IMR-90 (cell line): ENCODE measurements around the gene STXBP6. TPM values are rescaled to one million over a fixed set of nuclear protein-coding genes. Genes with fewer than 3 reads are reported as not detected.

ENCODE experiments used
- ATAC-seq: fragments of 200-7000 bp; cut with Tn5 transposase; 2 replicates; pipeline ENCODE4 v1.9.1; 2020; ENCODE audit warnings: low read depth, mild to moderate bottlenecking, moderate library complexity
- BruUV-seq: library from RNA; stranded (reverse); fragments of 400-500 nt; replicated peaks from 2 replicates; lab custom pipeline; 2021; lab: Mats Ljungman, UMichigan
- CTCF ChIA-PET: fragments of 300-600 bp; formaldehyde crosslinking; extraction: SDS; loops from one replicate; lab custom pipeline; 2021; ENCODE audit warnings: antibody characterized with exemption; lab: Yijun Ruan, JAX
- POLR2A ChIA-PET: fragments of 300-600 bp; sonication (Branson Sonifier 250); formaldehyde crosslinking; loops from one replicate; lab custom pipeline; 2022; ENCODE audit warnings: antibody characterized with exemption; ENCODE audit not compliant: unreplicated experiment; lab: Charles Lee
- DNase-seq: peaks from one replicate; pipeline ENCODE4 v3.0.0; 2013
- H2AFZ ChIP-seq: replicated peaks from 2 replicates; pipeline ENCODE3; 2013; ENCODE audit warnings: low read length, mild to moderate bottlenecking; ENCODE audit not compliant: poor library complexity
- H2AK5ac ChIP-seq: 2 replicates; pipeline ENCODE4 v1.6.1; 2013; ENCODE audit warnings: low read depth, low read length, inconsistent platforms
- H2AK9ac ChIP-seq: replicated peaks from 2 replicates; pipeline ENCODE3; 2013; ENCODE audit warnings: mild to moderate bottlenecking, low read depth, low read length, moderate library complexity; ENCODE audit not compliant: poor library complexity
- H2BK120ac ChIP-seq: 2 replicates; pipeline ENCODE4 v1.6.1; 2013; ENCODE audit warnings: low read depth, low read length, inconsistent platforms
- H2BK15ac ChIP-seq: 3 replicates; pipeline ENCODE4 v1.6.1; 2013; ENCODE audit warnings: low read depth, low read length, inconsistent platforms
- H2BK20ac ChIP-seq: 2 replicates; pipeline ENCODE4 v1.6.1; 2013; ENCODE audit warnings: low read depth, mild to moderate bottlenecking, inconsistent platforms, low read length, moderate library complexity
- H2BK5ac ChIP-seq: 2 replicates; pipeline ENCODE4 v1.6.1; 2013; ENCODE audit warnings: mild to moderate bottlenecking, low read depth, low read length, inconsistent platforms; ENCODE audit not compliant: poor library complexity, severe bottlenecking
- H3K14ac ChIP-seq: replicated peaks from 2 replicates; pipeline ENCODE4 v1.6.1; 2013; ENCODE audit warnings: low read depth, low read length, inconsistent platforms
- H3K18ac ChIP-seq: 2 replicates; pipeline ENCODE4 v1.6.1; 2013; ENCODE audit warnings: low read depth, low read length, control low read depth
- H3K23ac ChIP-seq: 2 replicates; pipeline ENCODE4 v1.6.1; 2013; ENCODE audit warnings: low read depth, low read length, inconsistent platforms
- H3K27ac ChIP-seq: 2 replicates; pipeline ENCODE4 v1.5.1; 2013; ENCODE audit warnings: mild to moderate bottlenecking, control low read depth, low read length; ENCODE audit not compliant: insufficient read depth
- H3K27me3 ChIP-seq: 2 replicates; pipeline ENCODE4 v1.6.1; 2013; ENCODE audit warnings: low read length; ENCODE audit not compliant: control insufficient read depth, insufficient read depth
- H3K36me3 ChIP-seq: 2 replicates; pipeline ENCODE4 v1.6.1; 2013; ENCODE audit warnings: low read length, mixed read lengths; ENCODE audit not compliant: control insufficient read depth, insufficient read depth
- H3K4ac ChIP-seq: 2 replicates; pipeline ENCODE4 v1.6.1; 2013; ENCODE audit warnings: low read depth, low read length, inconsistent platforms
- H3K4me1 ChIP-seq: 2 replicates; pipeline ENCODE4 v1.6.1; 2013; ENCODE audit warnings: low read length, mixed read lengths; ENCODE audit not compliant: control insufficient read depth, insufficient read depth
- H3K4me2 ChIP-seq: 2 replicates; pipeline ENCODE4 v1.6.1; 2013; ENCODE audit warnings: low read depth, mild to moderate bottlenecking, control low read depth, low read length, moderate library complexity
- H3K4me3 ChIP-seq: 2 replicates; pipeline ENCODE4 v1.5.1; 2013; ENCODE audit warnings: low read depth, mild to moderate bottlenecking, control low read depth, low read length, moderate library complexity; ENCODE audit not compliant: insufficient read depth
- H3K56ac ChIP-seq: 2 replicates; pipeline ENCODE4 v1.6.1; 2013; ENCODE audit warnings: low read length, inconsistent platforms; ENCODE audit not compliant: insufficient read depth; ENCODE audit errors: extremely low read depth
- H3K79me1 ChIP-seq, 2 experiments: 2 replicates each; pipeline ENCODE4 v1.6.1; 2013; ENCODE audit warnings: low read length in 2 of 2, inconsistent platforms in 1 of 2, low read depth in 1 of 2
- H3K9ac ChIP-seq: 2 replicates; pipeline ENCODE4 v1.6.1; 2013; ENCODE audit warnings: low read depth, low read length, control low read depth
- H3K9me1 ChIP-seq: 2 replicates; pipeline ENCODE4 v1.6.1; 2013; ENCODE audit warnings: low read length, inconsistent platforms; ENCODE audit not compliant: insufficient read depth
- H3K9me3 ChIP-seq: 2 replicates; pipeline ENCODE4 v1.6.1; 2013; ENCODE audit warnings: low read length; ENCODE audit not compliant: control insufficient read depth, insufficient read depth
- H4K20me1 ChIP-seq: 2 replicates; pipeline ENCODE4 v1.6.1; 2013; ENCODE audit warnings: low read length, inconsistent platforms; ENCODE audit not compliant: insufficient read depth
- H4K5ac ChIP-seq: 2 replicates; pipeline ENCODE4 v1.6.1; 2013; ENCODE audit warnings: mild to moderate bottlenecking, low read depth, low read length, control low read depth
- H4K8ac ChIP-seq, 2 experiments: 2 replicates each; pipeline ENCODE4 v1.6.1; 2013; ENCODE audit warnings: low read depth in 2 of 2, low read length in 2 of 2, control low read depth in 1 of 2, inconsistent platforms in 1 of 2
- H4K91ac ChIP-seq: 2 replicates; pipeline ENCODE4 v1.6.1; 2013; ENCODE audit warnings: low read depth, low read length, inconsistent platforms; ENCODE audit not compliant: insufficient read depth
- CHD1 ChIP-seq: IDR thresholded peaks from 2 replicates; pipeline ENCODE4 v1.6.1; 2012; ENCODE audit warnings: low read depth, low read length, improper control_type of control experiment
- CTCF ChIP-seq: conservative IDR thresholded peaks from 2 replicates; pipeline ENCODE4 v1.5.1; 2012; ENCODE audit warnings: mild to moderate bottlenecking, low read depth, low read length, improper control_type of control experiment
- ELK1 ChIP-seq: fragments of 150-350 bp; IDR thresholded peaks from 2 replicates; pipeline ENCODE4 v1.6.1; 2016; ENCODE audit warnings: low read depth, mild to moderate bottlenecking, low read length, moderate library complexity, borderline replicate concordance
- FOS ChIP-seq: fragments of 150-350 bp; IDR thresholded peaks from 2 replicates; pipeline ENCODE4 v1.6.1; 2016; ENCODE audit warnings: low read depth, low read length
- MAFK ChIP-seq: IDR thresholded peaks from 2 replicates; pipeline ENCODE4 v1.6.1; 2012; ENCODE audit warnings: low read depth, low read length, improper control_type of control experiment
- MAZ ChIP-seq: IDR thresholded peaks from 2 replicates; pipeline ENCODE4 v1.6.1; 2012; ENCODE audit warnings: low read depth, mild to moderate bottlenecking, low read length, improper control_type of control experiment, moderate library complexity, borderline replicate concordance
- NFE2L2 ChIP-seq: fragments of 150-350 bp; IDR thresholded peaks from 2 replicates; pipeline ENCODE4 v1.6.1; 2016; ENCODE audit warnings: low read depth, mild to moderate bottlenecking, low read length
- POLR2A ChIP-seq: IDR thresholded peaks from 2 replicates; pipeline ENCODE4 v1.6.1; 2012; ENCODE audit warnings: mild to moderate bottlenecking, low read depth, low read length
- RAD21 ChIP-seq: IDR thresholded peaks from 2 replicates; pipeline ENCODE4 v1.6.1; 2012; ENCODE audit warnings: low read length, improper control_type of control experiment
- RCOR1 ChIP-seq: IDR thresholded peaks from 2 replicates; pipeline ENCODE4 v1.6.1; 2012; ENCODE audit warnings: mild to moderate bottlenecking, low read length, improper control_type of control experiment; ENCODE audit not compliant: insufficient replicate concordance
- SMC3 ChIP-seq: fragments of 150-350 bp; IDR thresholded peaks from 2 replicates; pipeline ENCODE4 v1.6.1; 2016; ENCODE audit warnings: low read depth, mild to moderate bottlenecking, antibody characterized with exemption, low read length, moderate library complexity
- USF2 ChIP-seq: fragments of 150-350 bp; IDR thresholded peaks from 2 replicates; pipeline ENCODE4 v1.6.1; 2017; ENCODE audit warnings: mild to moderate bottlenecking, antibody characterized with exemption, low read length, low read depth
- WGBS, 2 experiments: methylation state at CpG; one replicate each; pipeline versions ENCODE4 v1.1.5 to v1.1.7; 2013; ENCODE audit warnings: missing lambda C conversion rate in 2 of 2; ENCODE audit not compliant: insufficient read length in 1 of 2; ENCODE audit errors: extremely low coverage in 2 of 2; 5-methylcytosine and 5-hydroxymethylcytosine counted together
- dilution Hi-C: fragments of 300-500 bp; cut with HindIII; formaldehyde crosslinking; loops from one replicate; pipeline ENCODE4 v1.14.3; 2018; ENCODE audit warnings: low sequenced_read_pairs; ENCODE audit not compliant: unreplicated experiment
- in situ Hi-C: fragments of 300-500 bp; cut with MboI; formaldehyde crosslinking; loops from 3 replicates; pipeline ENCODE4 v1.14.3; 2019; ENCODE audit warnings: low sequenced_read_pairs, inconsistent platforms, mixed read lengths
- intact Hi-C: fragments of 100-400 bp; cut with micrococcal nuclease; formaldehyde crosslinking; loops from 2 replicates; pipeline ENCODE4 v1.10.0; 2022
- polyA plus RNA-seq, 3 experiments: library from polyadenylated mRNA; depleted of rRNA; stranded (reverse); fragments of >200 nt; gene quantifications; 2 replicates each; pipeline ENCODE4 v1.2.3, GENCODE V29; 2012; ENCODE audit warnings: low replicate concordance in 1 of 3
- total RNA-seq: library from RNA; depleted of rRNA; stranded (reverse); fragments of >200 nt; gene quantifications from 2 replicates; pipeline ENCODE4 v1.2.3, GENCODE V29; 2012

STXBP6 gene
- total and polyA plus RNA-seq, 2 of the 4 experiments (the other 2 are of a cell fraction): 14.2 to 14.3 TPM

- H4K91ac ChIP-seq: no peak overlapping the region
- no peak overlapping the region for H2AFZ ChIP-seq
- H3K14ac ChIP-seq: no peak overlapping the region
- no peak overlapping the region for H3K23ac ChIP-seq
- no peak overlapping the region for H2BK120ac ChIP-seq
- no peak overlapping the region for H4K8ac ChIP-seq
- no peak overlapping the region for H3K56ac ChIP-seq
- H3K9me3 ChIP-seq: no peaks in the 10 kb centered on the region
- no peak overlapping the region for H2BK5ac ChIP-seq
- dilution Hi-C loops: no loop called here
- H3K27me3 ChIP-seq: no peaks in the 10 kb centered on the region
- H4K20me1 ChIP-seq: no peaks in the 10 kb centered on the region
- H2BK15ac ChIP-seq: no peak overlapping the region
- in situ Hi-C loops: no loop called here
- intact Hi-C loops: no loop called here
- DNase-seq (no peak), ATAC-seq (no peak)
- no TSS peak for BruUV-seq
- H3K9ac ChIP-seq: no peak overlapping the region
- no peak overlapping the region for H2BK20ac ChIP-seq
- H2AK9ac ChIP-seq: no peak overlapping the region
- no peak overlapping the region for H4K5ac ChIP-seq
- ChIA-PET CTCF (interaction anchor here (1.0 to 1.1 kb wide), 2 partner anchors 12 to 136 kb away, joined by 3 to 5 read pairs; no protein-coding TSS in a partner anchor), POLR2A (no interaction called here)
- no peaks in the 10 kb centered on the region for H3K36me3 ChIP-seq
- H3K18ac ChIP-seq: no peak overlapping the region
- TF ChIP-seq MAZ: no peak
- no peak for TF ChIP-seq CHD1
- TF ChIP-seq CTCF: no peak
- no peak for TF ChIP-seq POLR2A
- no peak for TF ChIP-seq SMC3
- TF ChIP-seq USF2: no peak
- no peak for TF ChIP-seq NFE2L2
- TF ChIP-seq RAD21: no peak
- no peak for TF ChIP-seq MAFK
- no peak for TF ChIP-seq ELK1
- no peak for TF ChIP-seq RCOR1
- TF ChIP-seq FOS: no peak
- H3K4me3 ChIP-seq: no peak overlapping the region
- 0 out of 4 replicates have a peak, but pooled peaks cover 0 to 3% of the 10 kb centered on the region in 2 experiments for H3K79me1 ChIP-seq
- no peak overlapping the region for H2AK5ac ChIP-seq
- no peak overlapping the region for H3K4ac ChIP-seq
- H3K4me1 ChIP-seq: no peaks in the 10 kb centered on the region; the same call in 1 of the 2 replicates
- H3K4me2 ChIP-seq: no peak overlapping the region
- no peaks in the 10 kb centered on the region for H3K9me1 ChIP-seq
- no peak overlapping the region for H3K27ac ChIP-seq
- no CpG with 5 or more reads among the region's 2 CpGs for whole genome bisulfite sequencing, 2 experiments
Observed at GRCh38 chr14:24974591-24975374, 75.2 kb downstream of the STXBP6 start.
